Muscle of leg (tissue), 11 donors: ENCODE measurements around the gene PGRMC1. TPM values are rescaled to one million over a fixed set of nuclear protein-coding genes. Genes with fewer than 3 reads are reported as not detected.
"Not testable (repeated sequence)": the region's sequence is repeated elsewhere in the genome, so short reads cannot be mapped to it uniquely, and the experiment has no call there.

Experiments used
- DNase-seq: peaks from one replicate; pipeline ENCODE4 v3.0.0; 2013
- H3K27ac ChIP-seq: one replicate; pipeline ENCODE4 v1.5.1; 2013; ENCODE audit warnings: mild to moderate bottlenecking, low read length, control low read depth
- H3K27me3 ChIP-seq: one replicate; pipeline ENCODE4 v1.6.1; 2013; ENCODE audit warnings: low read length; ENCODE audit not compliant: control insufficient read depth, insufficient read depth
- H3K36me3 ChIP-seq: one replicate; pipeline ENCODE4 v1.6.1; 2013; ENCODE audit warnings: low read length; ENCODE audit not compliant: control insufficient read depth, insufficient read depth
- H3K4me1 ChIP-seq: one replicate; pipeline ENCODE4 v1.6.1; 2013; ENCODE audit warnings: low read length; ENCODE audit not compliant: control insufficient read depth, insufficient read depth
- H3K4me3 ChIP-seq: one replicate; pipeline ENCODE4 v1.5.1; 2013; ENCODE audit warnings: low read length, control low read depth
- H3K9me3 ChIP-seq: replicated peaks from 2 replicates; pipeline ENCODE4 v1.6.1; 2013; ENCODE audit warnings: low read depth, low read length; ENCODE audit not compliant: control insufficient read depth
- WGBS: methylation state at CpG from one replicate; pipeline ENCODE4 v1.1.5; 2013; ENCODE audit warnings: missing lambda C conversion rate; ENCODE audit not compliant: insufficient coverage; 5-methylcytosine and 5-hydroxymethylcytosine counted together
- polyA plus RNA-seq, 8 donors: library from polyadenylated mRNA; unstranded; fragments of 120-200 nt; gene quantifications; one replicate each; pipeline versions ENCODE4 v1.2.1 to v1.2.3, GENCODE V29; 2013; ENCODE audit warnings: inconsistent platforms in 1 of 8, low replicate concordance in 1 of 8; ENCODE audit not compliant: insufficient read length in 8 of 8, insufficient read depth in 1 of 8
- total RNA-seq: library from RNA; stranded (reverse); fragments of 120-200 nt; gene quantifications from one replicate; pipeline ENCODE4 v1.2.4, GENCODE V29; 2013

The PGRMC1 gene
- total and polyA plus RNA-seq, 9 donors = 86.7 to 148 (median 101) TPM

DNA sequence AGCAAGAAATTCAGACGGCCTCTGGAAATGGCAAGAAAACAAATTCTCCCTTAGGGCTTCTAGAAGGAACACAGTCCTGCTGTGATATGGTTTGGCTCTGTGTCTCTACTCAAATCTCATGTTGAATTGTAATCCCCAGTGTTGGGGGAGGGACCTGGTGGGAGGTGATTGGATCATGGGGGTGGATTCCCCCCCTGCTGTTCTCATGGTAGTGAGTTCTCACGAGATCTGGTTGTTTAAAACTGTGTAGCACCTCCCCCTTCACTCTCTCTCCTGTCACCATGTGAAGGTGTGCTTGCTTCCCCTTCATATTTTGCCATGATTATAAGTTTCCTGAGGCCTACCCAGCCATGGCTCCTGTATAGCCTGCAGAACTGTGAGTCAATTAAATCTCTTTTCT is 55.2 kb downstream of the PGRMC1 start:
- not testable (repeated sequence) for H3K9me3 ChIP-seq, H3K27me3 ChIP-seq, H3K4me1 ChIP-seq, H3K36me3 ChIP-seq, H3K4me3 ChIP-seq, H3K27ac ChIP-seq, DNase-seq
- no CpG with 5 or more reads among the region's 2 CpGs for WGBS

- no peaks in the 10 kb centered on the region for H3K4me1 ChIP-seq
- no peaks in the 10 kb centered on the region for H3K9me3 ChIP-seq
- H3K36me3 ChIP-seq = no peaks in the 10 kb centered on the region
- no peak for DNase-seq
- H3K4me3 ChIP-seq = no peak overlapping the region
- H3K27me3 ChIP-seq = peaks cover 2% of the 10 kb centered on the region
- H3K27ac ChIP-seq = no peak overlapping the region
Measured at GRCh38 chrX:119292445-119292844, 56.4 kb downstream of the PGRMC1 start.

Other genes starting within 250 kb of the PGRMC1 start
- gene CT47C1, start 163.3 kb upstream of the PGRMC1 start, total RNA-seq = not detected
- gene CT47C1, start 163.3 kb upstream of the PGRMC1 start, polyA plus RNA-seq = under 1 TPM in 1 of 8 donors, not detected in 7; 0.22 TPM
- gene KIAA1210, start 108.5 kb upstream of the PGRMC1 start, total RNA-seq = 0.18 TPM
- gene KIAA1210, start 108.5 kb upstream of the PGRMC1 start, polyA plus RNA-seq = under 1 TPM; 0.12 to 0.30 (median 0.20) TPM
- 7.0 TPM for gene SLC25A43, start 163.1 kb downstream of the PGRMC1 start, total RNA-seq
- gene SLC25A43, start 163.1 kb downstream of the PGRMC1 start, polyA plus RNA-seq = 10 to 100 TPM in 1 of 8 donors, 1 to 10 TPM in 7; 3.9 to 11.7 (median 7.8) TPM
- 73.8 TPM for gene SLC25A5, start 232.2 kb downstream of the PGRMC1 start, total RNA-seq
- gene SLC25A5, start 232.2 kb downstream of the PGRMC1 start, polyA plus RNA-seq = 100 to 1,000 TPM; 165 to 190 (median 176) TPM